ENCODE results near the gene PHF20. TPM values are rescaled to one million over a fixed set of nuclear protein-coding genes. Genes with fewer than 3 reads are reported as not detected.
A peak's percentile ranks its signal among the peaks of the same experiment; 100 is the strongest.

PHF20 gene
- total RNA-seq, 1 donor from 2014 or later: 40.1 TPM

- peaks cover 7% of the 10 kb centered on the region for H3K9me3 Mint-ChIP-seq (ENCODE audit: unreplicated experiment)
- peaks cover 1% of the 10 kb centered on the region for H3K27me3 ChIP-seq (ENCODE audit: insufficient read depth, low read length)
- no peak overlapping the region for H3K4me2 ChIP-seq (ENCODE audit: low read length)
- H3K4me3 ChIP-seq (ENCODE audit: insufficient read depth, low read depth, low read length): no peak overlapping the region
- H3K27me3 Mint-ChIP-seq (ENCODE audit: low read depth, unreplicated experiment): peaks cover 10% of the 10 kb centered on the region
- H3K79me2 ChIP-seq (ENCODE audit: insufficient read depth, low read length): no peaks in the 10 kb centered on the region
- no peaks in the 10 kb centered on the region for H3K36me3 ChIP-seq (ENCODE audit: insufficient read depth, low read length)
- peaks cover 4% of the 10 kb centered on the region for H3K4me1 Mint-ChIP-seq (ENCODE audit: low read depth, unreplicated experiment)
- H4K20me1 ChIP-seq (ENCODE audit: insufficient read depth, low read length): no peaks in the 10 kb centered on the region
- H3K9ac ChIP-seq (ENCODE audit: low read length): no peak overlapping the region
- no peaks in the 10 kb centered on the region for H3K4me1 ChIP-seq (ENCODE audit: insufficient read depth, low read length)
- H2AFZ ChIP-seq (ENCODE audit: low read depth, low read length): no peak overlapping the region
- no peak overlapping the region for H3K4me3 Mint-ChIP-seq (ENCODE audit: unreplicated experiment)
- DNase-seq (ENCODE audit: low read depth) (no peak), FAIRE-seq (no peak)
- no peak overlapping the region for H3K27ac Mint-ChIP-seq (ENCODE audit: unreplicated experiment)
- H3K9me3 ChIP-seq (ENCODE audit: insufficient read depth, low read depth, low read length): no peaks in the 10 kb centered on the region
- TF ChIP-seq CTCF (IDR thresholded peaks at IDR 0.05; ENCODE audit: insufficient read depth, low read depth, low read length): no peak
- no peak for TF ChIP-seq EZH2 (IDR thresholded peaks at IDR 0.05; ENCODE audit: insufficient read depth, low read length)
- peaks cover 4% of the 10 kb centered on the region for H3K36me3 Mint-ChIP-seq (ENCODE audit: low read depth, unreplicated experiment)
- H3K27ac ChIP-seq (ENCODE audit: low read depth, low read length): no peak overlapping the region
Observed at GRCh38 chr20:35975576-35976373, 204.0 kb downstream of the PHF20 start.

- no peaks in the 10 kb centered on the region for H3K4me1 ChIP-seq (ENCODE audit: insufficient read depth, low read length)
- H3K27ac ChIP-seq (ENCODE audit: low read depth, low read length): no peak overlapping the region
- no peak overlapping the region for H3K4me3 ChIP-seq (ENCODE audit: insufficient read depth, low read depth, low read length)
- Mint-ChIP-seq H3K27me3 (ENCODE audit: low read depth, unreplicated experiment) (peaks cover 13% of the 10 kb centered on the region), H3K36me3 (ENCODE audit: low read depth, unreplicated experiment) (no peaks in the 10 kb centered on the region), H3K4me3 (ENCODE audit: unreplicated experiment) (no peak overlapping the region), H3K9me3 (ENCODE audit: unreplicated experiment) (peaks cover 2% of the 10 kb centered on the region), H3K4me1 (ENCODE audit: low read depth, unreplicated experiment) (peaks cover 4% of the 10 kb centered on the region), H3K27ac (ENCODE audit: unreplicated experiment) (peak overlapping the region; percentile 34)
- H3K36me3 ChIP-seq (ENCODE audit: insufficient read depth, low read length): no peaks in the 10 kb centered on the region
- no peak for TF ChIP-seq CTCF (IDR thresholded peaks at IDR 0.05; ENCODE audit: insufficient read depth, low read depth, low read length)
- no peak for TF ChIP-seq EZH2 (IDR thresholded peaks at IDR 0.05; ENCODE audit: insufficient read depth, low read length)
- no peak overlapping the region for H3K4me2 ChIP-seq (ENCODE audit: low read length)
- H3K79me2 ChIP-seq (ENCODE audit: insufficient read depth, low read length): no peaks in the 10 kb centered on the region
- H3K9ac ChIP-seq (ENCODE audit: low read length): no peak overlapping the region
- peaks cover 3% of the 10 kb centered on the region for H3K27me3 ChIP-seq (ENCODE audit: insufficient read depth, low read length)
- no peaks in the 10 kb centered on the region for H3K9me3 ChIP-seq (ENCODE audit: insufficient read depth, low read depth, low read length)
- no peak overlapping the region for H2AFZ ChIP-seq (ENCODE audit: low read depth, low read length)
- DNase-seq (ENCODE audit: low read depth): no peak
- no peaks in the 10 kb centered on the region for H4K20me1 ChIP-seq (ENCODE audit: insufficient read depth, low read length)
- no peak for FAIRE-seq
Observed at GRCh38 chr20:35978041-35978513, 206.3 kb downstream of the PHF20 start.

- Mint-ChIP-seq H3K36me3 (ENCODE audit: low read depth, unreplicated experiment) (no peaks in the 10 kb centered on the region), H3K4me1 (ENCODE audit: low read depth, unreplicated experiment) (peaks cover 4% of the 10 kb centered on the region), H3K27me3 (ENCODE audit: low read depth, unreplicated experiment) (peaks cover 10% of the 10 kb centered on the region), H3K27ac (ENCODE audit: unreplicated experiment) (no peak overlapping the region), H3K9me3 (ENCODE audit: unreplicated experiment) (peaks cover 2% of the 10 kb centered on the region), H3K4me3 (ENCODE audit: unreplicated experiment) (no peak overlapping the region)
- Histone ChIP-seq H3K36me3 (ENCODE audit: insufficient read depth, low read length) (no peaks in the 10 kb centered on the region), H3K4me2 (ENCODE audit: low read length) (no peak overlapping the region), H4K20me1 (ENCODE audit: insufficient read depth, low read length) (no peaks in the 10 kb centered on the region), H3K4me3 (ENCODE audit: insufficient read depth, low read depth, low read length) (no peak overlapping the region), H3K4me1 (ENCODE audit: insufficient read depth, low read length) (no peaks in the 10 kb centered on the region), H3K27ac (ENCODE audit: low read depth, low read length) (no peak overlapping the region), H3K9ac (ENCODE audit: low read length) (no peak overlapping the region), H3K79me2 (ENCODE audit: insufficient read depth, low read length) (no peaks in the 10 kb centered on the region), H3K27me3 (ENCODE audit: insufficient read depth, low read length) (peaks cover 3% of the 10 kb centered on the region), H2AFZ (ENCODE audit: low read depth, low read length) (no peak overlapping the region), H3K9me3 (ENCODE audit: insufficient read depth, low read depth, low read length) (no peaks in the 10 kb centered on the region)
- no peak for DNase-seq (ENCODE audit: low read depth)
- no peak for FAIRE-seq
- TF ChIP-seq EZH2 (IDR thresholded peaks at IDR 0.05; ENCODE audit: insufficient read depth, low read length): no peak
- TF ChIP-seq CTCF (IDR thresholded peaks at IDR 0.05; ENCODE audit: insufficient read depth, low read depth, low read length): no peak
Observed at GRCh38 chr20:35979544-35979943, 207.7 kb downstream of the PHF20 start.

All from astrocyte (in vitro differentiated cells and primary cell).